Endodermal cell (in vitro differentiated cells): ENCODE results near the gene RUFY1. TPM values are rescaled to one million over a fixed set of nuclear protein-coding genes. Genes with fewer than 3 reads are reported as not detected.

Experiments used
- DNase-seq: peaks from one replicate; pipeline ENCODE4 v3.0.0-alpha.2; 2017
- H3K27ac ChIP-seq: 2 replicates; pipeline ENCODE4 v1.5.1; 2013; ENCODE audit warnings: mild to moderate bottlenecking, low read depth, low read length, moderate library complexity
- H3K27me3 ChIP-seq: 2 replicates; pipeline ENCODE4 v1.6.1; 2013; ENCODE audit warnings: mild to moderate bottlenecking, low read length, moderate library complexity; ENCODE audit not compliant: insufficient read depth, control insufficient read depth, poor library complexity, severe bottlenecking
- H3K36me3 ChIP-seq: 2 replicates; pipeline ENCODE4 v1.7.0; 2013; ENCODE audit warnings: mild to moderate bottlenecking, low read length, moderate library complexity; ENCODE audit not compliant: control insufficient read depth, insufficient read depth
- H3K4me1 ChIP-seq: one replicate; pipeline ENCODE4 v1.7.0; 2013; ENCODE audit warnings: low read length; ENCODE audit not compliant: control insufficient read depth, insufficient read depth
- H3K4me3 ChIP-seq: 2 replicates; pipeline ENCODE4 v1.5.1; 2013; ENCODE audit warnings: mild to moderate bottlenecking, low read length, moderate library complexity
- H3K9ac ChIP-seq: 2 replicates; pipeline ENCODE4 v1.6.1; 2013; ENCODE audit warnings: mild to moderate bottlenecking, low read length, moderate library complexity; ENCODE audit not compliant: poor library complexity, severe bottlenecking; ENCODE audit errors: extremely low read depth
- H3K9me3 ChIP-seq: 2 replicates; pipeline ENCODE4 v1.6.1; 2013; ENCODE audit warnings: mild to moderate bottlenecking, low read length, moderate library complexity; ENCODE audit not compliant: control insufficient read depth
- H3K27ac Mint-ChIP-seq: 2 replicates; pipeline ENCODE4 v1.8.0; 2020; ENCODE audit warnings: mixed read lengths
- H3K27me3 Mint-ChIP-seq: 2 replicates; pipeline ENCODE4 v1.8.0; 2021; ENCODE audit warnings: mild to moderate bottlenecking, mixed read lengths; ENCODE audit not compliant: insufficient read depth
- H3K36me3 Mint-ChIP-seq: 2 replicates; pipeline ENCODE4 v1.8.0; 2020; ENCODE audit warnings: low read depth, mixed read lengths
- H3K4me1 Mint-ChIP-seq: 2 replicates; pipeline ENCODE4 v1.8.0; 2020; ENCODE audit warnings: mixed read lengths
- H3K4me3 Mint-ChIP-seq: 2 replicates; pipeline ENCODE4 v1.8.0; 2020; ENCODE audit warnings: mild to moderate bottlenecking, moderate library complexity, mixed read lengths
- H3K9me3 Mint-ChIP-seq: 2 replicates; pipeline ENCODE4 v1.8.0; 2020; ENCODE audit warnings: mild to moderate bottlenecking, mixed read lengths
- WGBS, 2 experiments: methylation state at CpG; one replicate each; pipeline versions ENCODE4 v1.1.5 to v1.1.7; 2013; ENCODE audit warnings: missing lambda C conversion rate in 2 of 2, mixed read lengths in 1 of 2; ENCODE audit not compliant: insufficient coverage in 1 of 2, insufficient read length in 1 of 2; 5-methylcytosine and 5-hydroxymethylcytosine counted together
- total RNA-seq, 2 donors: library from RNA; stranded (reverse); fragmentation: NEBNext Ultra II Directional in 1 of 2; extraction: Animal tissue kit (Norgen Biotek cat#: 25700) in 1 of 2; gene quantifications; 2 replicates in 1 of 2; 3 replicates in 1 of 2; pipeline ENCODE4 v1.2.1, GENCODE V29; 2021
- TF ChIP-seq, protein P1 (sequence below): fragments of 200-600 bp; sonication (generic); conservative IDR thresholded peaks from 2 replicates; pipeline ENCODE4 v1.5.0; 2021; ENCODE audit warnings: antibody characterized with exemption, mild to moderate bottlenecking

The RUFY1 gene
- total RNA-seq, 2 donors from 2014 or later = 45.7 to 74.0 TPM

- H3K4me1 ChIP-seq = peaks cover 2% of the 10 kb centered on the region
- peaks cover 95% of the 10 kb centered on the region for H3K36me3 ChIP-seq
- peaks cover 17% of the 10 kb centered on the region for H3K4me1 Mint-ChIP-seq
- 97 to 99% methylated on average over 7 to 8 of the region's 8 CpGs for WGBS, 2 experiments
- H3K27me3 Mint-ChIP-seq = no peaks in the 10 kb centered on the region
- no peak for DNase-seq
- no peak overlapping the region for H3K27ac Mint-ChIP-seq
- no peak overlapping the region for H3K4me3 Mint-ChIP-seq
- no peaks in the 10 kb centered on the region for H3K9me3 Mint-ChIP-seq
- H3K4me3 ChIP-seq = no peak overlapping the region
- H3K27ac ChIP-seq = no peak overlapping the region
- no peaks in the 10 kb centered on the region for H3K27me3 ChIP-seq
- H3K9ac ChIP-seq = no peak overlapping the region
- peaks cover 88% of the 10 kb centered on the region for H3K36me3 Mint-ChIP-seq
- TF ChIP-seq, protein P1, sequence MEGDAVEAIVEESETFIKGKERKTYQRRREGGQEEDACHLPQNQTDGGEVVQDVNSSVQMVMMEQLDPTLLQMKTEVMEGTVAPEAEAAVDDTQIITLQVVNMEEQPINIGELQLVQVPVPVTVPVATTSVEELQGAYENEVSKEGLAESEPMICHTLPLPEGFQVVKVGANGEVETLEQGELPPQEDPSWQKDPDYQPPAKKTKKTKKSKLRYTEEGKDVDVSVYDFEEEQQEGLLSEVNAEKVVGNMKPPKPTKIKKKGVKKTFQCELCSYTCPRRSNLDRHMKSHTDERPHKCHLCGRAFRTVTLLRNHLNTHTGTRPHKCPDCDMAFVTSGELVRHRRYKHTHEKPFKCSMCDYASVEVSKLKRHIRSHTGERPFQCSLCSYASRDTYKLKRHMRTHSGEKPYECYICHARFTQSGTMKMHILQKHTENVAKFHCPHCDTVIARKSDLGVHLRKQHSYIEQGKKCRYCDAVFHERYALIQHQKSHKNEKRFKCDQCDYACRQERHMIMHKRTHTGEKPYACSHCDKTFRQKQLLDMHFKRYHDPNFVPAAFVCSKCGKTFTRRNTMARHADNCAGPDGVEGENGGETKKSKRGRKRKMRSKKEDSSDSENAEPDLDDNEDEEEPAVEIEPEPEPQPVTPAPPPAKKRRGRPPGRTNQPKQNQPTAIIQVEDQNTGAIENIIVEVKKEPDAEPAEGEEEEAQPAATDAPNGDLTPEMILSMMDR = no peak
- H3K9me3 ChIP-seq = no peaks in the 10 kb centered on the region
Measured at GRCh38 chr5:179614745-179615144, 64.4 kb downstream of the RUFY1 start.

- no peak overlapping the region for H3K4me3 ChIP-seq
- no peak overlapping the region for H3K4me3 Mint-ChIP-seq
- H3K27ac ChIP-seq = no peak overlapping the region
- no peaks in the 10 kb centered on the region for H3K27me3 Mint-ChIP-seq
- peaks cover 88% of the 10 kb centered on the region for H3K36me3 Mint-ChIP-seq
- no peaks in the 10 kb centered on the region for H3K9me3 ChIP-seq
- H3K4me1 ChIP-seq = peaks cover 3% of the 10 kb centered on the region
- H3K27ac Mint-ChIP-seq = no peak overlapping the region
- no peaks in the 10 kb centered on the region for H3K9me3 Mint-ChIP-seq
- TF ChIP-seq, protein P1 = no peak
- 73% methylated on average over 2 of the region's 2 CpGs; no CpG with 5 or more reads in 1 of the 2 experiments for WGBS, 2 experiments
- H3K36me3 ChIP-seq = peaks cover 96% of the 10 kb centered on the region
- no peaks in the 10 kb centered on the region for H3K27me3 ChIP-seq
- DNase-seq = no peak
- no peak overlapping the region for H3K9ac ChIP-seq
- peaks cover 20% of the 10 kb centered on the region for H3K4me1 Mint-ChIP-seq
Measured at GRCh38 chr5:179615203-179615602, 64.8 kb downstream of the RUFY1 start.

- Histone ChIP-seq H3K27me3 (no peaks in the 10 kb centered on the region), H3K27ac (no peak overlapping the region), H3K36me3 (peaks cover 97% of the 10 kb centered on the region), H3K4me1 (peaks cover 5% of the 10 kb centered on the region), H3K9ac (no peak overlapping the region), H3K9me3 (no peaks in the 10 kb centered on the region), H3K4me3 (no peak overlapping the region)
- Mint-ChIP-seq H3K9me3 (no peaks in the 10 kb centered on the region), H3K4me1 (peaks cover 29% of the 10 kb centered on the region), H3K36me3 (peaks cover 88% of the 10 kb centered on the region), H3K4me3 (no peak overlapping the region), H3K27ac (no peak overlapping the region), H3K27me3 (no peaks in the 10 kb centered on the region)
- 91 to 97% methylated on average over 1 to 9 of the region's 9 CpGs for WGBS, 2 experiments
- DNase-seq = no peak
- TF ChIP-seq, protein P1 = no peak
Measured at GRCh38 chr5:179616002-179616594, 65.7 kb downstream of the RUFY1 start.
